HEK293 (cell line): ENCODE measurements around the gene MYO1F.

Source experiments
- CTCF ChIA-PET: fragments of 350-600 bp; formaldehyde crosslinking; extraction: SDS; loops from one replicate; lab custom pipeline; 2021; ENCODE audit warnings: antibody characterized with exemption; lab: Yijun Ruan, JAX
- POLR2A ChIA-PET: fragments of 300-600 bp; formaldehyde crosslinking; extraction: SDS; loops from one replicate; lab custom pipeline; 2020; ENCODE audit warnings: antibody characterized with exemption, inconsistent platforms; lab: Yijun Ruan, JAX
- H3K27ac ChIP-seq: fragments of 200-500 bp; sonication (Bioruptor generic); 2 replicates; pipeline ENCODE4 v1.5.1; 2014; ENCODE audit warnings: low read depth, low read length, control low read depth, inconsistent platforms; ENCODE audit errors: extremely low read depth
- H3K36me3 ChIP-seq, 2 experiments: fragments of 200-500 bp in 1 of 2; sonication (Bioruptor generic) in 1 of 2; 1 replicate in 1 of 2; 2 replicates in 1 of 2; pipeline ENCODE4 v1.5.1; 2014 to 2017; ENCODE audit warnings: inconsistent platforms in 2 of 2, low read length in 2 of 2; ENCODE audit not compliant: control insufficient read depth in 2 of 2, insufficient read depth in 1 of 2
- H3K4me1 ChIP-seq: fragments of 200-500 bp; sonication (Bioruptor generic); 2 replicates; pipeline ENCODE4 v1.5.1; 2014; ENCODE audit warnings: mild to moderate bottlenecking, low read length, inconsistent platforms; ENCODE audit not compliant: control insufficient read depth, insufficient read depth
- H3K4me3 ChIP-seq: 2 replicates; pipeline ENCODE4 v1.5.1; 2011; ENCODE audit warnings: low read depth, mild to moderate bottlenecking, control low read depth, low read length, moderate library complexity
- H3K9me3 ChIP-seq: fragments of 200-500 bp; sonication (Bioruptor generic); 2 replicates; pipeline ENCODE4 v1.5.1; 2014; ENCODE audit warnings: low read depth, low read length, inconsistent platforms; ENCODE audit not compliant: control insufficient read depth, insufficient read depth
- GLI4 ChIP-seq: fragments of 450-650 bp; formaldehyde crosslinking; IDR thresholded peaks from 2 replicates; pipeline ENCODE4 v1.5.1; 2016; ENCODE audit warnings: missing biosample characterization, missing genetic modification characterization
- MEIS1 ChIP-seq: sonication (generic); formaldehyde crosslinking; IDR thresholded peaks from 2 replicates; pipeline ENCODE4 v1.8.1; 2022; ENCODE audit warnings: missing genetic modification reagents, mild to moderate bottlenecking, borderline replicate concordance
- ZBTB10 ChIP-seq: fragments of 450-650 bp; formaldehyde crosslinking; IDR thresholded peaks from 2 replicates; pipeline ENCODE4 v1.5.1; 2016; ENCODE audit warnings: missing biosample characterization, missing genetic modification characterization
- ZBTB48 ChIP-seq: fragments of 450-650 bp; formaldehyde crosslinking; IDR thresholded peaks from 2 replicates; pipeline ENCODE4 v1.5.1; 2016; ENCODE audit warnings: missing biosample characterization, missing genetic modification characterization
- ZFP3 ChIP-seq: fragments of 450-650 bp; formaldehyde crosslinking; IDR thresholded peaks from 2 replicates; pipeline ENCODE4 v1.5.1; 2016; ENCODE audit warnings: low read depth, missing biosample characterization, missing genetic modification characterization
- ZFP37 ChIP-seq: fragments of 450-650 bp; formaldehyde crosslinking; IDR thresholded peaks from 2 replicates; pipeline ENCODE4 v1.5.1; 2016; ENCODE audit warnings: missing biosample characterization, missing genetic modification characterization
- ZIC2 ChIP-seq: fragments of 450-650 bp; formaldehyde crosslinking; IDR thresholded peaks from 2 replicates; pipeline ENCODE4 v1.5.1; 2016; ENCODE audit warnings: missing biosample characterization, missing genetic modification characterization
- ZNF302 ChIP-seq: fragments of 450-650 bp; formaldehyde crosslinking; IDR thresholded peaks from 2 replicates; pipeline ENCODE4 v1.5.1; 2016; ENCODE audit warnings: missing biosample characterization, missing genetic modification characterization, low read depth
- ZNF311 ChIP-seq: fragments of 450-650 bp; formaldehyde crosslinking; IDR thresholded peaks from 2 replicates; pipeline ENCODE4 v1.5.1; 2017; ENCODE audit warnings: missing biosample characterization, missing genetic modification characterization, borderline replicate concordance
- ZNF394 ChIP-seq: fragments of 450-650 bp; formaldehyde crosslinking; IDR thresholded peaks from 2 replicates; pipeline ENCODE4 v1.5.1; 2016; ENCODE audit warnings: missing biosample characterization, missing genetic modification characterization, mild to moderate bottlenecking, moderate library complexity, borderline replicate concordance
- ZNF416 ChIP-seq: fragments of 450-650 bp; formaldehyde crosslinking; IDR thresholded peaks from 2 replicates; pipeline ENCODE4 v1.5.1; 2016; ENCODE audit warnings: missing biosample characterization, missing genetic modification characterization
- ZNF501 ChIP-seq: fragments of 450-650 bp; formaldehyde crosslinking; IDR thresholded peaks from 2 replicates; pipeline ENCODE4 v1.5.1; 2016; ENCODE audit warnings: missing biosample characterization, missing genetic modification characterization
- ZNF514 ChIP-seq: fragments of 450-650 bp; formaldehyde crosslinking; IDR thresholded peaks from 2 replicates; pipeline ENCODE4 v1.5.1; 2016; ENCODE audit warnings: missing biosample characterization, missing genetic modification characterization
- ZNF521 ChIP-seq: fragments of 450-650 bp; formaldehyde crosslinking; IDR thresholded peaks from 2 replicates; pipeline ENCODE4 v1.5.1; 2017; ENCODE audit warnings: missing biosample characterization, mild to moderate bottlenecking, missing genetic modification characterization
- ZNF530 ChIP-seq: fragments of 450-650 bp; formaldehyde crosslinking; IDR thresholded peaks from 2 replicates; pipeline ENCODE4 v1.5.1; 2016; ENCODE audit warnings: low read depth, missing biosample characterization, missing genetic modification characterization
- ZNF571 ChIP-seq: fragments of 450-650 bp; formaldehyde crosslinking; IDR thresholded peaks from 2 replicates; pipeline ENCODE4 v1.5.0; 2017; ENCODE audit warnings: missing biosample characterization, missing genetic modification characterization
- ZNF621 ChIP-seq: fragments of 450-650 bp; formaldehyde crosslinking; IDR thresholded peaks from 2 replicates; pipeline ENCODE4 v1.5.1; 2017; ENCODE audit warnings: missing biosample characterization, missing genetic modification characterization
- ZNF654 ChIP-seq: fragments of 450-650 bp; formaldehyde crosslinking; IDR thresholded peaks from 2 replicates; pipeline ENCODE4 v1.5.1; 2016; ENCODE audit warnings: low read depth, missing biosample characterization, missing genetic modification characterization
- ZNF76 ChIP-seq: fragments of 450-650 bp; formaldehyde crosslinking; IDR thresholded peaks from 2 replicates; pipeline ENCODE4; 2016; ENCODE audit warnings: low read depth, missing biosample characterization, missing genetic modification characterization, borderline replicate concordance
- ZNF777 ChIP-seq: fragments of 450-650 bp; formaldehyde crosslinking; IDR thresholded peaks from 2 replicates; pipeline ENCODE4 v1.5.1; 2017; ENCODE audit warnings: missing biosample characterization, missing genetic modification characterization, borderline replicate concordance
- TF ChIP-seq, protein P1 (sequence below): fragments of 450-650 bp; formaldehyde crosslinking; IDR thresholded peaks from 2 replicates; pipeline ENCODE4 v1.5.1; 2016; ENCODE audit warnings: missing biosample characterization, missing genetic modification characterization
- TF ChIP-seq, protein P2 (sequence below): fragments of 450-650 bp; formaldehyde crosslinking; IDR thresholded peaks from 2 replicates; pipeline ENCODE4 v1.5.1; 2016; ENCODE audit warnings: missing biosample characterization, missing genetic modification characterization

MYO1F gene

GRCh38 chr19:8505680-8506401 is 71.4 kb downstream of the MYO1F start (continued):
- TF ChIP-seq ZNF311 (tag by site-specific recombination) (no peak), ZNF514 (tag by site-specific recombination) (no peak), ZNF302 (tag by site-specific recombination) (no peak), ZNF76 (tag by site-specific recombination) (peak; percentile 46; the same call in 1 of the 2 replicates), ZNF521 (tag by site-specific recombination) (no peak), ZNF654 (tag by site-specific recombination) (peak; percentile 73), ZIC2 (tag by site-specific recombination) (peak; percentile 97), ZNF394 (no peak), ZFP3 (no peak), ZNF777 (tag by site-specific recombination) (no peak), GLI4 (no peak), ZNF621 (tag by site-specific recombination) (no peak)
- TF ChIP-seq, protein P1, sequence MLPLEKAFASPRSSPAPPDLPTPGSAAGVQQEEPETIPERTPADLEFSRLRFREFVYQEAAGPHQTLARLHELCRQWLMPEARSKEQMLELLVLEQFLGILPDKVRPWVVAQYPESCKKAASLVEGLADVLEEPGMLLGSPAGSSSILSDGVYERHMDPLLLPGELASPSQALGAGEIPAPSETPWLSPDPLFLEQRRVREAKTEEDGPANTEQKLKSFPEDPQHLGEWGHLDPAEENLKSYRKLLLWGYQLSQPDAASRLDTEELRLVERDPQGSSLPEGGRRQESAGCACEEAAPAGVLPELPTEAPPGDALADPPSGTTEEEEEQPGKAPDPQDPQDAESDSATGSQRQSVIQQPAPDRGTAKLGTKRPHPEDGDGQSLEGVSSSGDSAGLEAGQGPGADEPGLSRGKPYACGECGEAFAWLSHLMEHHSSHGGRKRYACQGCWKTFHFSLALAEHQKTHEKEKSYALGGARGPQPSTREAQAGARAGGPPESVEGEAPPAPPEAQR (tag by site-specific recombination) = 0 out of 2 replicates have a peak, but pooled peaks have one; percentile 33
- TF ChIP-seq, all 188 proteins: peak for 64

GRCh38 chr19:8504919-8505318 is 72.3 kb downstream of the MYO1F start:
- no peak overlapping the region for H3K4me3 ChIP-seq
- POLR2A ChIA-PET = interaction anchor here (0.6 to 1.6 kb wide), 7 partner anchors 9 to 617 kb away, joined by 3 to 12 read pairs (median 4); partner anchors contain the start of genes LRRC8E, MARCHF2, RAB11B and ZNF414
- H3K9me3 ChIP-seq = no peaks in the 10 kb centered on the region
- H3K36me3 ChIP-seq = no peaks in the 10 kb centered on the region
- no peak overlapping the region for H3K27ac ChIP-seq
- CTCF ChIA-PET = interaction anchor here (0.6 to 2.7 kb wide), 15 partner anchors 9 to 612 kb away, joined by 3 to 15 read pairs (median 4); partner anchors contain the start of genes MARCHF2 and ZNF414
- TF ChIP-seq ZBTB10 (no peak), ZNF530 (tag by site-specific recombination) (no peak), ZNF571 (no peak)
- peaks cover 3% of the 10 kb centered on the region; the same call in 1 of the 2 replicates for H3K4me1 ChIP-seq

DNA sequence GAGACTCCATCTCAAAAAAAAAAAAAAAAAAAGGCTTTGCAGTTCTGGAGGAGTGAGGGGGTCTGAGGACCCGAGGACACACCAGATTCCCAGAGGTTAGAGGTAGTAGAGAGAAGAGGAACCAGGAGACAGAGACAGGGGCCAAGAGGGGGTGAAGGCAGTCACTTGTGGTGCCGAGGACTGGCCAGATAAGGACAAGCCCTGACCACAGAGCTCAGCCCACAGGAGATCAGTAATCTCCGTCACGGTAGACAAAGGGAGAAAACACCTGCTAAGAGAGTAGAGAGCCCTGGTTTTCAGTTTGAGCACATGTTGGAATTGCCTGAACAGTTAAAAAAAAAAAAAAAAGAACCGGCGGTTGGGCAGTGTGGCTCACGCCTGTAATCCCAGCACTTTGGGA is 73.1 kb downstream of the MYO1F start:
- POLR2A ChIA-PET = interaction anchor here (0.6 to 1.2 kb wide), 3 partner anchors 10 to 1723 kb away, joined by 3 to 8 read pairs (median 3); partner anchors contain the start of gene ZNF414
- Histone ChIP-seq H3K9me3 (no peaks in the 10 kb centered on the region), H3K27ac (no peak overlapping the region), H3K4me3 (no peak overlapping the region), H3K36me3 (no peaks in the 10 kb centered on the region), H3K4me1 (peaks cover 3% of the 10 kb centered on the region; the same call in 1 of the 2 replicates)
- TF ChIP-seq ZNF514 (tag by site-specific recombination) = no peak
- TF ChIP-seq ZBTB48 (tag by site-specific recombination) = no peak
- TF ChIP-seq MEIS1 = no peak
- no peak for TF ChIP-seq ZFP37 (tag by site-specific recombination)
- no peak for TF ChIP-seq ZNF501 (tag by site-specific recombination)
- no peak for TF ChIP-seq ZNF416 (tag by site-specific recombination)
- TF ChIP-seq, protein P2, sequence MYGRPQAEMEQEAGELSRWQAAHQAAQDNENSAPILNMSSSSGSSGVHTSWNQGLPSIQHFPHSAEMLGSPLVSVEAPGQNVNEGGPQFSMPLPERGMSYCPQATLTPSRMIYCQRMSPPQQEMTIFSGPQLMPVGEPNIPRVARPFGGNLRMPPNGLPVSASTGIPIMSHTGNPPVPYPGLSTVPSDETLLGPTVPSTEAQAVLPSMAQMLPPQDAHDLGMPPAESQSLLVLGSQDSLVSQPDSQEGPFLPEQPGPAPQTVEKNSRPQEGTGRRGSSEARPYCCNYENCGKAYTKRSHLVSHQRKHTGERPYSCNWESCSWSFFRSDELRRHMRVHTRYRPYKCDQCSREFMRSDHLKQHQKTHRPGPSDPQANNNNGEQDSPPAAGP (tag by site-specific recombination) = no peak
- CTCF ChIA-PET = interaction anchor here (1.1 to 2.7 kb wide), 5 partner anchors 9 to 235 kb away, joined by 3 to 14 read pairs (median 5); partner anchors contain the start of gene ZNF414
